K562 (cell line): ENCODE measurements around the gene ZNF598. TPM values are rescaled to one million over a fixed set of nuclear protein-coding genes. Genes with fewer than 3 reads are reported as not detected.

Source experiments
- ARID1B ChIP-seq: fragments of 450-650 bp; IDR thresholded peaks from 2 replicates; pipeline ENCODE4 v1.6.1; 2016; ENCODE audit warnings: antibody characterized with exemption, mild to moderate bottlenecking, inconsistent platforms
- BRD4 ChIP-seq: fragments of 200-600 bp; sonication (generic); IDR thresholded peaks from 2 replicates; pipeline ENCODE4 v1.6.1; 2017; ENCODE audit warnings: inconsistent platforms
- CHD2 ChIP-seq: IDR thresholded peaks from 2 replicates; pipeline ENCODE4 v1.6.1; 2011; ENCODE audit warnings: low read depth, low read length
- DIDO1 ChIP-seq: fragments of 450-650 bp; IDR thresholded peaks from 2 replicates; pipeline ENCODE4 v1.6.1; 2016; ENCODE audit warnings: low read depth, missing biosample characterization, missing genetic modification characterization
- GABPB1 ChIP-seq: sonication (generic); formaldehyde crosslinking; IDR thresholded peaks from 2 replicates; pipeline ENCODE4 v1.8.0; 2022; ENCODE audit warnings: mild to moderate bottlenecking, missing genetic modification reagents
- GATAD2A ChIP-seq: fragments of 450-650 bp; IDR thresholded peaks from 2 replicates; pipeline ENCODE4 v1.6.1; 2017
- HDAC1 ChIP-seq, 2 experiments: fragments of 450-650 bp; IDR thresholded peaks; 2 replicates each; pipeline ENCODE4 v1.6.1; 2016 to 2017; ENCODE audit warnings: inconsistent platforms in 1 of 2, mild to moderate bottlenecking in 1 of 2, moderate library complexity in 1 of 2
- MCM2 ChIP-seq: fragments of 450-650 bp; IDR thresholded peaks from 2 replicates; pipeline ENCODE4 v1.6.1; 2017; ENCODE audit warnings: low read depth, mild to moderate bottlenecking
- MXD1 ChIP-seq: fragments of 250-450 bp; sonication (Bioruptor Pico); IDR thresholded peaks from 2 replicates; pipeline ENCODE4 v1.8.0; 2021; ENCODE audit warnings: borderline replicate concordance, mild to moderate bottlenecking, moderate library complexity; ENCODE audit not compliant: poor library complexity, severe bottlenecking
- PYGO2 ChIP-seq: fragments of 450-650 bp; IDR thresholded peaks from 2 replicates; pipeline ENCODE4 v1.6.1; 2016; ENCODE audit warnings: mild to moderate bottlenecking, missing genetic modification characterization, moderate library complexity, missing compliant biosample characterization
- SNRNP70 ChIP-seq: fragments of 200-400 bp; formaldehyde crosslinking; optimal IDR thresholded peaks from 2 replicates; pipeline ENCODE3; 2017; ENCODE audit warnings: low read depth, low read length
- TAL1 ChIP-seq: fragments of 450-650 bp; IDR thresholded peaks from 2 replicates; pipeline ENCODE4 v1.6.1; 2016; ENCODE audit warnings: mild to moderate bottlenecking
- ZBTB26 ChIP-seq: fragments of 450-650 bp; formaldehyde crosslinking; IDR thresholded peaks from 2 replicates; pipeline ENCODE4 v1.4.0; 2022; ENCODE audit warnings: missing genetic modification characterization
- ZBTB49 ChIP-seq: sonication (generic); formaldehyde crosslinking; IDR thresholded peaks from 2 replicates; pipeline ENCODE4 v1.8.0; 2022; ENCODE audit warnings: missing genetic modification reagents, mild to moderate bottlenecking, borderline replicate concordance
- ZNF224 ChIP-seq: sonication (generic); formaldehyde crosslinking; IDR thresholded peaks from 2 replicates; pipeline ENCODE4 v1.8.0; 2022; ENCODE audit warnings: mild to moderate bottlenecking, missing genetic modification reagents
- ZNF253 ChIP-seq: fragments of 250-450 bp; sonication (Bioruptor Pico); conservative IDR thresholded peaks from 2 replicates; pipeline ENCODE4 v1.6.1; 2021; ENCODE audit warnings: mild to moderate bottlenecking
- ZNF449 ChIP-seq: fragments of 250-450 bp; sonication (Bioruptor Pico); IDR thresholded peaks from 2 replicates; pipeline ENCODE4 v1.8.0; 2022; ENCODE audit warnings: moderate library complexity, mild to moderate bottlenecking, inconsistent platforms
- ZNF592 ChIP-seq: fragments of 450-650 bp; IDR thresholded peaks from 2 replicates; pipeline ENCODE4 v1.6.1; 2017; ENCODE audit warnings: antibody characterized with exemption, mild to moderate bottlenecking
- ZNF76 ChIP-seq: fragments of 250-450 bp; sonication (Bioruptor Pico); IDR thresholded peaks from 2 replicates; pipeline ENCODE4 v1.4.0; 2020; ENCODE audit warnings: mild to moderate bottlenecking, moderate library complexity, borderline replicate concordance
- polyA plus RNA-seq, 8 experiments: library from polyadenylated mRNA; depleted of rRNA in 4 of 8; stranded (reverse) in 5 of 8; unstranded in 3 of 8; fragments of >200 nt; fragmentation: Nextera tagmentation in 2 of 8; fragmentation: Illumina TruSeq in 1 of 8; extraction: Ambion mirVana in 2 of 8; extraction: Trizol in 1 of 8; gene quantifications; 2 replicates each; pipeline versions ENCODE4 v1.2.1 to v1.2.3, GENCODE V29; 2011 to 2014; ENCODE audit warnings: inconsistent platforms in 1 of 8, missing spikeins in 1 of 8
- total RNA-seq, 7 experiments: library from RNA; depleted of rRNA in 6 of 7; stranded (reverse); fragments of >200 nt in 6 of 7; fragmentation: Illumina TruSeq in 2 of 7; extraction: Trizol in 2 of 7; gene quantifications; 2 replicates each; pipeline versions ENCODE4 v1.2.1 to v1.2.3, GENCODE V29; 2011 to 2021; ENCODE audit warnings: low replicate concordance in 1 of 7

ZNF598 gene
- total and polyA plus RNA-seq, 9 of the 15 experiments (the other 6 are each of a cell fraction or from before 2014, with no cell fraction given) = 0.11 to 115 (median 29.6) TPM

- no peak for TF ChIP-seq ZBTB26 (CRISPR knock-in tag)
- TF ChIP-seq ZNF592 = peak; percentile 58
- TF ChIP-seq ZNF224 (CRISPR knock-in tag) = no peak
- TF ChIP-seq ZNF76 (CRISPR knock-in tag) = no peak
- TF ChIP-seq HDAC1 (IDR thresholded peaks at IDR 0.05) = peak in 1 of 2 experiments; percentile 37; a peak in 1 of 4 replicates
- no peak for TF ChIP-seq GATAD2A
- TF ChIP-seq DIDO1 = no peak
- TF ChIP-seq MXD1 (CRISPR knock-in tag) = no peak
- no peak for TF ChIP-seq ARID1B
- TF ChIP-seq GABPB1 (CRISPR knock-in tag) = peak; percentile 83
- TF ChIP-seq ZNF253 = no peak
- TF ChIP-seq TAL1 = no peak
- no peak for TF ChIP-seq ZNF449 (CRISPR knock-in tag)
- no peak for TF ChIP-seq BRD4
- TF ChIP-seq PYGO2 (tag) = no peak
- 0 out of 2 replicates have a peak, but pooled peaks have one; percentile 6 for TF ChIP-seq CHD2
- no peak for TF ChIP-seq MCM2
- TF ChIP-seq ZBTB49 = no peak
- TF ChIP-seq SNRNP70 = no peak
These were observed 50.2 kb downstream of the ZNF598 start, which contains the start of gene NDUFB10 (continued) for GRCh38 chr16:1959269-1960039.
